GM19035 (cell line): ENCODE data around the gene GNAI2.
"Not testable (repeated sequence)": the region's sequence is repeated elsewhere in the genome, so short reads cannot be mapped to it uniquely, and the experiment has no call there.

Experiments used
- ATAC-seq: cut with Tn5 transposase; IDR thresholded peaks from one replicate; pipeline ENCODE4 v1.9.1; 2021; ENCODE audit not compliant: unreplicated experiment

GNAI2 gene

DNA sequence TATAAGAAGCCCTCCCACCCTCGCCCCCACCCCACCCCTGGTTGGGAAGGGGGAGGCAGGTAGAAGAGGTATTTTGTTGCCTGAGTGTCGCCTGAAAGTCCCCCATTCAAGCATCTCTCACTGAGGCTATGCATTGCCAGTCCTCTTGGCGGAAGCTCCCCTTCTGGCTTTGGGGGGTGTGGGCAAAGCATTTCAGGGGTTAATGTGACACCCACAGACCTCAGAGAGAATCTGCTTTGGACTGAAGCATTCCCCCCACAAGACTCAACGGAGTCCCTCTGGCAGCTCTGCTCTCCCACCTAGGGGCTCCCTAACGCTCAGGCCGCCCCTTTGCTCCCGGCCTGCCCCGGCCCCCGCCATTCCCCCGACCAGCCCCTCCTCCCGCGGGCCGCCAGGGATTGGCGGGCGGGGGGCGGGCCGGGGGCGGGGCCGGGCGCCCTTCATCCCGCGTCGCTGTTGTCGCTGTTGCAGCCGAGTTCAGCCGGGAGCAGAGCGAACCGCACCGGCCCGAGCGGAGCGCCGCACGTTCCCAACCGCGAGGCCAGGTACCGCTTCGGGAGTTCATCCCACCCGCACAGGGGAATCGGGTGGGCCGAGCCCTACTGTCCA lies 31.1 kb upstream of the GNAI2 start, which contains the start of gene SLC38A3:
Gene SLC38A3 (plus strand): TSS at position 468 of the 609 bp plus-strand sequence. CDS start 8,929 bp downstream, outside the sequence.
- ATAC-seq: no peak

DNA sequence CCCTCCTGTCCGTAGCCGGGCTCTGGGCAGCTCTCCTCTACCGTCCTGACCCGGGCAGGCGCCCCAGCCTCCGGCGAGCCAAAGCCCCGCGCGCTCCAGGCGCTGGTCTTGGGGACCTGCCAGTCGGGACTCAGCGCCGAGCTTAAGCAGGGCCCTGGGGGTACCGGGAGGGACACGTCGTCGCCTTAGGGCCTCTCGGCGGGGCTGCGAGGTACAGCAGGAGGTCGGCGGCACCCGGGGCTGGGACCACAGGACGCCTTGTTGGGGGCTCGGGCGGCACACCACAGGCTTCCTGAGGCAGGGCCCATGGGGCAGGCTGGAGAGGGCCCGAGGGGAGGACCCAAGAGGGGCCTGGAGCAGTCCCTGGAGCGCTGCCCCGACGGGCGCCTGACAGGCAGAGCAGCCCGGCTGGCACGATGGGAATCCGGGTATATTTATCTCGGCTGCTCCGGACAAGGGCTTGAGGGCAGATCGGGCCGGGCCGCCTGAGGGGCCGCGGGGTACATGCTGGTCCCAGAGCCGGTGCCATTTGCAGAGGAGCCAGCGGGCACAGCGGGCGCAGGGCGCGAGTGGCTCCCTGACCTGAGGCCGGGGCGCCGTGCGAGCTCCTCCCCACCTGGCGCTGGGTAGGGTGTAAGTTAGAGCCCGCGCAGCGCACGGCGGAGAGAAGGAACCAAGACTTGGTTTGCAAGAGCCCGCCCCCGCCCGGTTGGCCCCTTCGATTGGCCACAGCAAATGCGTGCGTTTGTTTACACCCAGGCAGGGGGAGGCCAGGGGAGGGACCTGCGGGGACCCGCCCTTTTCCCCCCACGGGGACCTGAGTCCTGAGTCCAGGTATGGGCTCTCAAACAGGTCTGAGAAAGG lies 30.4 kb upstream of the GNAI2 start:
- ATAC-seq: no peak

DNA sequence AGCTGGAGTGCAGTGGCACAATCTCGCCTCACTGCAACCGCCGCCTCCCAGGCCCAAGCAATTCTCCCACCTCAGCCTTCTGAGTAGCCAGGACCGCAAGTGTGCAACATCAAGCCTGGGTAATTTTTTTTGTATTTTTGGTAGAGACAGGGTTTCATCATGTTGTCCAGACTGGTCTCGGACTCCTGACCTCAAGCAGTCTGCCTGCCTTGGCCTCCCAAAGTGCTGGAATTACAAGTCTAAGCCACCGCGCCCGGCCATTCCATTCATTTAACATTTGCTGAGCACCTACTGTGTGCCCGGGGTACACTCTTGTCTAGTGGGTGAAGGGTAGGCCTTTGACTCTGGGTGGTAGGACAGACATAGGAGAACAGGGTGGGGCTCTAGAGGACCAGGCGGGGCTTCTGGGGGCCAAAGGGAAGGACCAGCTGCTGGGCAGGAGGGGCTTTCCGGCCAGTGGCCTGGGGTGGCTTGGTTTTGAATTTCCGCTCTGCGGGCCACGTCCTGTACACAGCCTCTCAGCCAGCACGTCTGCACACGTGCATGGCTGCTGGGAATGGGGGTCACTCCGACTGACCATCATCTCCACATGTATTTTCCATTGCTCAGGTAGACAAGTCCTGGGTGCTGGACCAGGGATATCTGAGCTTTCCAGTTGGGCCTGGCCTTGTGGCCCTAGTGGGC lies 28.5 kb upstream of the GNAI2 start:
- no peak for ATAC-seq

GRCh38 chr3:50208677-50209344 lies 27.2 kb upstream of the GNAI2 start:
- ATAC-seq: no peak

GRCh38 chr3:50210176-50210509 lies 25.9 kb upstream of the GNAI2 start:
- ATAC-seq: no peak

- no peak for ATAC-seq
Observed at GRCh38 chr3:50210510-50211367, 25.3 kb upstream of the GNAI2 start.

DNA sequence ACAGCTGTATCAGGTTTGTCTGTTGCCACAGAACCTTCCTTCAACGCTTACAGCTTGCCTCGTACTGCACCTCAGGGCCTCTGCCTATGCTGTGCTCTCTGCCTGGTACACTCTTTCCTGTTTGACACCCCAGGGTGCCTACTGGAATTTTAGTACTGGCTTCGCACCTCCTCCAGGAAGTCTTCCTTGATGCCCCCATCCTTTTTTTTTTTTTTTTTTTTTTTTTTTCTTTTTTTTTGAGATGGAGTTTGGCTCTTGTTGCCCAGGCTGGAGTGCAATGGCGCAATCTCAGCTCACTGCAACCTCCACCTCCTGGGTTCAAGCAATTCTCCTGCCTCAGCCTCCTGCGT lies 24.7 kb upstream of the GNAI2 start:
- not testable (repeated sequence) for ATAC-seq

- ATAC-seq: no peak
Observed at GRCh38 chr3:50211930-50212329, 24.1 kb upstream of the GNAI2 start.

GRCh38 chr3:50212502-50212901 lies 23.5 kb upstream of the GNAI2 start:
- no peak for ATAC-seq

DNA sequence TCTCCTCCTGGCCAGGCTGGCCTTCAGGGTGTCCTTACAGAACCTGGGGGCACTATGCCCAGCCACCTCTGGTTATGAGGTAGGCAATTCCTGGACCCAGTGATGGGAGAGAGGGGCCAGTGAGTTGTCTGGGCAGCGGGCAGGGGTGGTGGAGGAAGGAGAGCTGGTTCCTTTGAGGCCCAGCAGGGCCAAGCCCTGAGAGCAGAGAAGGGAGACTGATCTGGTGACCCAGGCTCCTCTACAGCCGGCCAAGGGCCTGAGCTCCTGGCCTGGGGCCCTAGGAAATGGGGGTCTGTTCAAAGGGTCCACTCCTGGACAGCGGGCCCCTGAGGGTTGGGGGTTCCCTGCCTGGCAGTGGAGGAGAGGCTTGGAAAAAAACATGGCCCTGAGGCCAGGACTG lies 23.0 kb upstream of the GNAI2 start:
- ATAC-seq: no peak

GRCh38 chr3:50213373-50213772 lies 22.6 kb upstream of the GNAI2 start:
- no peak for ATAC-seq

GRCh38 chr3:50214824-50215223 lies 21.2 kb upstream of the GNAI2 start:
- no peak for ATAC-seq

DNA sequence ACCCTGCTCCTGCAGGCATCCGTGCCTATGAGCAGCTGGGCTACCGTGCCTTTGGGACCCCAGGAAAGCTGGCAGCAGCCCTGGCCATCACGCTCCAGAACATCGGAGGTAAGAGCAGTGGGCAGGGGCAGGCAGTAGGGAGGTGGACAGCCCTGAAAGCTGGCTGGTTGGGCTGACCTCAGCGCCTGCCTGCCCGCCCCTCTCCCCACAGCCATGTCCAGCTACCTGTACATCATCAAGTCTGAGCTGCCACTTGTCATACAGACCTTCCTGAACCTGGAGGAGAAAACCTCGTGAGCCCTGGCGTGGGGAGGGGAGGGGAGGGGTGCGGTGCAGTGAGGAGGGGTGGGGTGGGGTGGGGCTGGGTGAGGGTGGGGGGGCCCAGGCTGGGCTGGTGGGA lies 20.5 kb upstream of the GNAI2 start:
- no peak for ATAC-seq

- ATAC-seq: no peak
Observed at GRCh38 chr3:50217681-50218080, 18.3 kb upstream of the GNAI2 start.

DNA sequence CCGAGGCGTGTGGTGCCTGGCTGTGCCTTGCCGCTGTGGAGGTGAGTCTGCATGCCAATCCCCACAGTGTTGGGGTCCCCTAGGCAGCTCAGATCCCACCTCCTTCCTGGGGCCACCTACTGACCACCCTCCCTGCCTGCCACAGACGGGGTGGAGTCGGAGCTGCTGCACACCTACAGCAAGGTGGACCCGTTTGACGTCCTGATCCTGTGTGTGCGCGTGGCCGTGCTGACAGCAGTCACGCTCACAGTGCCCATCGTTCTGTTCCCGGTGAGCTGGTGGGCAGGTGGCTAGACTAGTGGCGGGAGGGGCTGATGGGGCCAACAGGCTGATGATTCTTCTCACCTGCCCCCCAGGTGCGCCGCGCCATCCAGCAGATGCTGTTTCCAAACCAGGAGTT lies 17.6 kb upstream of the GNAI2 start:
- ATAC-seq: no peak

- no peak for ATAC-seq
Observed at GRCh38 chr3:50219285-50219684, 16.7 kb upstream of the GNAI2 start.

DNA sequence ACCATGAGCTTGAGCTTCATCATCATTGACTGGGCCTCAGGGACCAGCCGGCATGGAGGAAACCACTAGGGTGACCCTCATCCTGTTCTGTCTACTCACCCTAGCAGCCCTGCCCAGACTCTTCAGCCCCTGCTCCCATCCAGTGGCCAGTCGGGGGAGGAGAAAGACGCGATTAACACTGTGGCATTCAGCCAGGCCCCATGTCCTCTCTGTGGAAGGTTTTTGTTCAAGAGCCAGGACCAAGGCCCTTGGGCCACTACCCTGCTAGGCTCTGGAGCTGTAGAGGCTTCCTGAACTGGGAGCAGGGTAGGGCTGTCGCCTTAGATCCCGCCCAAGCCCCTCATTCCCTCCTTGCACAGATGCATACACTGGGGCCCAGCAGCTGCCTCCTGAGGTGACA lies 15.9 kb upstream of the GNAI2 start:
- ATAC-seq: no peak

GRCh38 chr3:50221051-50221410 lies 15.0 kb upstream of the GNAI2 start:
- ATAC-seq: no peak

- no peak for ATAC-seq
Observed at GRCh38 chr3:50221411-50222168, 14.4 kb upstream of the GNAI2 start.

GRCh38 chr3:50222169-50222528 lies 13.9 kb upstream of the GNAI2 start:
- ATAC-seq: no peak
